Renal pelvis (tissue), 4 donors: ENCODE results near the gene POC1B. TPM values are rescaled to one million over a fixed set of nuclear protein-coding genes. Genes with fewer than 3 reads are reported as not detected.
A peak's percentile ranks its signal among the peaks of the same experiment; 100 is the strongest.

Experiments
- DNase-seq: peaks from one replicate; pipeline ENCODE4 v3.0.0-alpha.2; 2013
- polyA plus RNA-seq, 3 donors: library from polyadenylated mRNA; unstranded; fragments of 120-200 nt; gene quantifications; one replicate each; pipeline ENCODE4 v1.2.1, GENCODE V29; 2013; ENCODE audit not compliant: insufficient read length in 3 of 3

Gene POC1B
- polyA plus RNA-seq, 3 donors, result 18.9 to 23.1 (median 21.1) TPM

DNA sequence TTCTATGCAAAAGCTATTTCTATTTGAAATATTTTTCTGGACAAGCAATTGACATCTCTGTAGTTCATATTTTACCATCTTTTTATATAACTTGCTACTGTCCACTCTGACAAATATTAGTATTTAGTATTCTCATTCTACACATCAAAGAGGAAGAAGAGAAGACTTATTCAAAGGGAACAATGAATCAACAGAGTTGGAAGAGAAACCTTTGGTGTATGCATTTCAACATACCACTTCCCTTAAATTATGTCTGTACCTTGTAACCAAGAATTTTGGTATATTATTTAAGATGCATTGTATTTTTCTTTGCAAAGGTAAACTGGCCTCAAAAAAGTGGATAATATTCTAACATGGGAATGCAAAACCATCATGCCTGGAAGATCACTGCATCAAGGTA is 101.5 kb downstream of the POC1B start:
- DNase-seq, result no peak

DNA sequence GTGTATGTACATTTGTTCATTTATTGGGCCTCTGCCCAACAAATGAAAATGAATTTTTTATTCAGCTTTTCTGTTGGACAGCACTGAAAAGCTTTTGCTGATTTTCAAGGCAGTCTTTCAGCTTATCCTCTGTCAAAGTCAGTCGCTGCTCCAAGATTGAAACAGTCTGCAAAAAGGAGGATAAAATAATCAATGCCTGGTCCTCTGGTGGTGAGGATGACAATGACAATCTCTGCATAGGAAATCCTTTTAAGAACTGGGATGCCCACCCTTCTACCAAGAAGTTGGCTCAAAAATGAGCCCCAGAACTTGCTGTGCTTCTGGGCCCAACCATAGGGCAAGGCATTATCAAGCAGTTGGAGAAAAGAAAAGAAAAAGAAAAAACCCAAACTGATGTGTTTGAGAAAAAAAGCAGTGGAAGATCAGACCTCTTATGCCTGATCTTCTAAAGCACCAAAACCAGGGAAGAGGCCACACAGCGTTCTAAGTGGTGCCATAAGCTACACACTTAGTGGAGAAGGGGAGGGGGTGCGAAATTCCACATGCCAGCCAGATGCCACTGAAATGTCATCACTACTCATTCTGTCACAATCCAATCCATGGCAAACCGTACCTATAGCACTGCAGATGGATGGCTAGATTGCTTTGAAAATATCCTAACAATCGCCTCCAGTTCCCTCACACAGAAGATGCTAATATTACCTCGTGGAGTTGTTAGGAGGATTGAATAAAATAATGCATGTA is 104.6 kb downstream of the POC1B start:
- no peak for DNase-seq

DNA sequence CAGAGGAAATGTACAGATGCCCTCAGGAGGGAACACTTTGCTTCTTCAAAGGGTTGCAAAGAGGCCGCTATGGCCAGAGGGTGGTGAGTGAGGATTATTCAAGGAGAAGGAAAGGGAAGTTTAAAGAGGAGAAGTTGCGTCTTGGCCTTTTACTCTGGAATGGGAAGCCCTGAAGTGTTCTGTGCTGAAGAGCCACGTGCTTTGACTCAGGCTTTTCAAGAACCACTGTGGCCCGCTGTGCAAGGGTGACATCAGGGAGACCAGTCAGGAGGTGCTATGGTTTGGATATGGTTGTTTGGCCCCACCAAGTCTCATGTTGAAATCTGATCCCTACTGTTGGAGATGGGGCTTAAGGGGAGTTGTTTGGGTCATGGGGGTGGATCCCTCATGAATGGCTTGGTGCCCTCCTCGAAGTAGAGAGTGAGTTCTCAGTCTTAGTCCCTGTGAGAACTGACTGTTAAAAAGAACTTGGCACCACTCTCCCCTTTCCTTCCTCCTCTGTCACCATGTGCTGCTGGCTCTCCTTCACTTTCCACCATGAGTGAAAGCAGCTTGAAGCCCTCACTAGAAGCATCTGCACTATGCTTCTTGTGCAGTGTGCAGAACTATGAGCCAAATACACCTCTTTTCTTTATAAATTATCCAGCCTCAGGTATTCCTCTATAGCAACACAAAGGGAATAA is 107.5 kb downstream of the POC1B start:
- DNase-seq, result no peak

DNA sequence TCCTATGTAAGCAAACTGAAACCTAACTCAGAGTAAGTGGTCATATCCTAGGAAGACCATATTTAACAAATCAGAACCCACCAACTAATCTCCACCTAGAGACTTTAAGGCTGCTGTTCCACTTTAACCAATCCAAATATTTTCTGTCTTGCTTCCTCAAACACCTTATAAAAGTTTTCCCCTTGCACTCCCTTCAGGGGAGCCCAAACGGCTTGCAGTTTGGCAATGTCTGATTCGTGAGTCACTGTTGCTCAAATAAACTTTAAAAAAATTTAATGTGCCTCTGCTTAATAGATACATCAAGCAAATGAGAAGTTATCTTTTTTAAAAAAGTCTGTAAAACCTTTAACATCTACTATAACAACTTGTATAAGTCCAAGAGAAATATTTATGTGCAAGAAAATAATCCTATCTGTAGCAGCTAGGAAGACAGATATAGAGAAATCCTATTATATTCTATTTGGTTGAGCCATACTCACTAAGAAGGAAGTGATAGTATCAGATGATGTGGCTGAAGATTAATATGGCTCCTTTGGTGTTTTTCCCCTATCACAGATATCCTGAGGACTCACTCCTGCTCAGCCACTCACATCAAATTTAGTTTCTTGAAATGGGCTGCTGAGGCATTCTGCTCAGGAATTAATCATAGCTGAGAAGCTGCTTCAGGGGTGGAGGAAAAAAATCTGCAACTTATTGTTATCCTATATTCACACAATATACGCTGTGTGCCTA is 108.4 kb downstream of the POC1B start:
- no peak for DNase-seq

DNA sequence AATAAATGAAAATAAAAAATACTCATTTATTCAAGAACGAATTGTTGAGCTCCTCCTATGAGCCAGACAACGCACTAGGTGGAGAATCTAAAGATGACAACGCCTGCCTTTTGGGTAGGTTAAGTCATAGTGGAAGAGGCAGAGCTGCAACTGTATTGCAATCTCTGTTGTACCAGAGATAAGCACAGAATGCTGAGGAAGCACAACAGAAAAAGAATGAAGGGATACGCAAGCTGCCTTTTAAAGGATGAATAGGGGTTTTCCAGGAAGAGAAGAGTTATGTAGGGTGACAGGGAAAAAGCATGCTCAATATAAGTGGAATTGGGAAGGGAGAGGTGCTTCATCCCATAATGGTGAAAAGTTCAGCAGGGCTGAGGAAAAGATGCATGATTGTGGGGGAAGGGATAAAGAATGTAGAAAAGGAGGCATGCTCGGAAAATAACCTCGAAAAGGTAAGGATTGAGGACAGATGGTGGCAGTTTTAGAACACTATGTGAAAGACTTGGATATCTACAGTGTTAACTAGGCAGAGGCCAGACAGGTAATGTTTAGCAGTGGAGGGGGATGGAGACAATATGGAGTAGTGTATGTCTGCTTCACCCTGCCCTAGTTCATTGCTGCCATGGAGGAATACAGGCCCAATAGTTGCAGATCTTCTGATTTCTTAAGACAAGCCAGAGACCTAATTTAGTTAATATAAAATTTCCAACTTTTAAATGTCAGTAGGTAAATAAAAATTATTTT is 109.6 kb downstream of the POC1B start:
- DNase-seq, result no peak

DNA sequence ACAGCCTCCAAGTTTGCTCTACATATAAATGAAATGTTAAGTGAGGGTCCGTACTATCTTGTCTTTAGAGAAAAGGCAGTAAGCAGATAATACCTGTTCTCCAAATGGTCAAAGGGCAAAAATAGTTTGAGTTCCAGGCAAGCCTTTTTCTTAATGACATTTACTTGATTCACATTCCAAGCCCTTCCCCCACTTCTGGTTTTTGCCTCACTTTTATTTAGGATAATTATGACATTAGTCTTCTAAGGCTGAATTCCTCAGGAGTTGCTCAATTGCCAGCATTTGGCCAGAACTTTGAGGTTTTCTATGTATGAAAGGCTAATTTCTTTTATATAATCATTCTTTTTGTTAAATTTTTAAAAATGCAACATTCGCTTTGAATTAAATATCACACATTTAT is 111.0 kb downstream of the POC1B start:
- no peak for DNase-seq

DNA sequence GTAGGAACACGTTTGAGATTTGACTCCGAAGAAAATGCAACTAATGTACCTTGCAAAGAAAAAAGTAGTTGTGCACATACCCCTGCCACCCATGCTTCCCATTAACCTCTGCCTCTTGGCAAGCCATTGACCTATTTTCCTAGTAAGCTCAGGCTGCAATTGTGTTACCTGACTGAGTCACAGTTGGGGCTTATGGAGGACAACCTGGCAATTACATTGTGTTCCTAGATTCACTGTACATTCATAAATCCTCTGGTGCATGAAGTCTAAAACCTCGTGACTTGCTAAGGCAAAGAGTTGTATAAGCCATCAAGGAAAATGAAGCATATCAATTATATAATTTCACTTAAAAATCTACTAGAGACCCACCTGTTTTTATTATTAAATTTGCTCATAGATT is 111.5 kb downstream of the POC1B start:
- peak; percentile 4 for DNase-seq

DNA sequence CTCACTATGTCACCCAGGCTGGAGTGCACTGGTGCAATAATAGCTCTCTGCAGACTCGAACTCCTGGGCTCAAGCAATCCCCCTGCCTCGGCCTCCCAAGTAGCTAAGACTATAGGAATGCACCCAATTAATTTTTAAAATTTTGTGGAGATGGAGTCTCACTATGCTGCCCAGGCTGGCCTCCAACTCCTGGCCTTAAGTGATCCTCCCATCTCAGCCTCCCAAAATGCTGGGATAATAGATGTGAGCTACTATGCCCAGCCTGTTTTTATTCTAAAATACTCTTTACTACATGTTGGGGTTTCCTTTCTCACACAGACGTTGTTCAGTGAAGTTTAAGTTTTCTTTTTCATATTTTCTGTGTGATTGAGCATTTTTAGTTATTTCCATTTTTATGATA is 112.6 kb downstream of the POC1B start:
- no peak for DNase-seq

DNA sequence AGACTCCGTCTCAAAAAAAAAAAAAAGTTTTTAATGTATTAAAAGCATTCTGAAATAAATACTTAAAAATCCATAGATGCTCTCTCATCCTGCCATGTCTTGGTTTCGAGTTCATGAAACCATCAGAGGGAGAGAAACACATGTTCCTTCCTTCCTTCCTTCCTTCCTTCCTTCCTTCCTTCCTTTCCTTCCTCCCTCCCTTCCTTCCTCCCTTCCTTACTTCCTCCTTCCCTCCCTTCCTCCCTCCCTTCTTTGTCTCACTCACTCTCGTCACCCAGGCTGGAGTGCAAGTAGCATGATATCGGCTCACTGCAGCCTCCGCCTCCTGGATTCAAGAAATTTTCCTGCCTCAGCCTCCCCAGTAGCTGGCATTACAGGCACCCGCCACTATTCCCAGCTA is 113.2 kb downstream of the POC1B start:
- no peak for DNase-seq

DNA sequence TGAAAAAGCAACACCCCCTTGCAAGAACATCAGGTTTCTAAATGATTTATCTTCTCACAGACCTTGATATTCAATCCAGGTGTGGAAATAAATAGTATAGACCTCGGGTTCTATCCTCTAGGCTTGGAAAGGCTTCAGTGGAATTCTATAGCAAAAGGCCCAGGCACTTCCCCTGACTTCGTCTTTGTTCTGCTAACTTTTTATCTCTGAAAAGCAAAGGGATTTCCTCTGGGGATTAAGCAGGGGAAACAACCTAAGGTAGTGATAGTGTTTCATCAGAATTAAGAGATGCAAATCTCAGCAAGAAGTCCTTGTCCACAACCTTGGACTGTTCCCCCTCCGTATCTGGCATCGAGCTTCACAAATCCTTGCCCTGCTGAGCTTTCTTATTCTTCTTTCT is 114.0 kb downstream of the POC1B start:
- DNase-seq, result no peak

DNA sequence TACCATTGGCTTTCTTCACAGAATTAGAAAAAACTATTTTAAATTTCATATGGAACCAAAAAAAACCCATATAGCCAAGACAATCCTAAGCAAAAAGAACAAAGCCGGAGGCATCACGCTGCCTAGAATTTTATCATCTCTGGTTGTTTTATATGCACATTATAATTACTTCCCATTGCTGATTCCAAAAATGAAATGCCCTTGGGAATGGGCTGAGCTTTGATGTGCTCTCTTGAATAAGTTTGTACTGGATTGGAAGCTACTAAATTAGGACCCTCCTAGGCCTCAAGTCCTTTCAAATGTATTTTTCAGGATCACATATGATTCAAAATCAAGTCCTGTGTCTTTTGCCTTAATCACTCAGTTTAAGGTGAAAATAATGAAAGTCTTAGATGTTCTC is 114.6 kb downstream of the POC1B start:
- DNase-seq, result no peak

DNA sequence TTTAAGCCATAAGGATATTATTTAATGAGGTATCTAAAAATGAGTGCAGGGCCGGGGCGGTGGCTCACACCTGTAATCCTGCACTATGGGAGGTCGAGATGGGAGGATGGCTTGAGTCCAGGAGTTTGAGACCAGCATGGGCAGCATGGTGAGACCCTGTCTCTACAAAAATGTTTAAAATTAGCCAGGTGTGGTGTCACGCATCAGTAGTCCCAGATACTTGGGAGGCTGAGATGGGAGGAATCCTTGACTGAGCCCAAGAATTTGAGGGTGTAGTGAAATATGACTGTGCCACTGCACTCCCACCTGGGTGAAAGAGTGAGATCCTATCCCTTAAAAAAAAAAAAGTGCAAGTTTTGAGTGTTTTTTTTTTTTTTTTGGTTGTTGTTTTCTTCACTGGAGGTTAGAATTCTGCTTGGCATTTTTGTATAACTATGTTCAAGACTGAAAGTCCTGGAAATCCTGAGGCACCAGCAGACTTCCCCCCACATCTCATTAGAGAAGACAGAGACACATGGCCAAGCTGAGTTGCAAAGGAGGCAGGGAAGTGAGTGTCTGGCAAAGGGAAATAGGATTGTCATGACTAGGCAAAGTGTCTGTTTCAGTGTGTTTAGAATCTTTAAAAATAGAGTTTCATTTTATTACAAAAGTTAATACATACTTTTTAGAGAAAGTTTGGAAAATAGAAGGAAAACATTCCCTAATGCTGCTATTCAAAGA is 120.1 kb downstream of the POC1B start:
- no peak for DNase-seq

DNA sequence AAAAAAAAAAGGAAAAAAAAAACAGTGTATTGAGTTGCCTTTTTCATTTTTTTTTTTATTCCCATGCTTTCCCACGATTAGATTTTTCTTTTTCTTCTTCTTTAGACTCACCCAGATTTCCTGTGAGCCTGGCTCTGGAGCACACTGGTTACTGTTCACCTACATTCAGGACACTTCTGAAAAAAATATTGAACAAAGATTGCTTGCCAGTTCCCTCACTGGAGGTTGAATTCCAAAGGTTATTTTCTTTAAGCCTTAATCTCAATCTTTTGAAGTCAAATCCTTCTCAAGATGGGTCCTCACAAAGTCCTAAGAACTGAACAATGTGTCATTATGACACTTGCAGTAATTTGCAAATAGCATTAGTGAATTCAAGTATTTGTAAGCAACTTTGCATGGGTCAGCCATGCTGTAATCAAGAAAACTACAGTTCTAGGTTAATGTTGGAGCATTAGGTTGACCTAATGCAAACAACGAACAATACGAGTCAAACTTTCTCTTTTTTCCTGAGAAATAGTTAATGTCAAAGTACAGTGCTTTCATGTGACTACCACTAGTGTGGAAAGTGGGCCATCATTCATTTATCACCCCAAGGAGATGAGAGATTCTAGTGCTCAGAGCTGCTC is 124.3 kb downstream of the POC1B start:
- DNase-seq, result no peak

DNA sequence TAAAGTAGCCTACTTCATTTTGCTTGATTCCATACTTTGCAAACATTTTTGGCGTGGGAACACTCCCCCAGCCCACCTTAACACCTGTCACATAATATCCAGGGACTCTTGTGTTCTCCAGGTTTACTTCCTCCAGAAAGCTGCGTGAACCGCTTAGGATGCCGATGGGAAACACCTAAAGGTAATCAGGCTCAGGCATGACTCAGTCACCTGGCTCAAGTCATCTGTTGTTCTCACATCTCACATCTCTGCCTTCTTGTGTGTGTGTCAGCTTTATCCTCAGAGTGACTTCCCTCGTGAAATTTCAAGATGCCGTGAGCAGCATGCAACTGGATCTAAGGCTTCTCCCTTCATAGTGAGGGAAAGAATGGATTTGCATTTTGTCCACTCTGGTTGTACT is 125.4 kb downstream of the POC1B start:
- no peak for DNase-seq

DNA sequence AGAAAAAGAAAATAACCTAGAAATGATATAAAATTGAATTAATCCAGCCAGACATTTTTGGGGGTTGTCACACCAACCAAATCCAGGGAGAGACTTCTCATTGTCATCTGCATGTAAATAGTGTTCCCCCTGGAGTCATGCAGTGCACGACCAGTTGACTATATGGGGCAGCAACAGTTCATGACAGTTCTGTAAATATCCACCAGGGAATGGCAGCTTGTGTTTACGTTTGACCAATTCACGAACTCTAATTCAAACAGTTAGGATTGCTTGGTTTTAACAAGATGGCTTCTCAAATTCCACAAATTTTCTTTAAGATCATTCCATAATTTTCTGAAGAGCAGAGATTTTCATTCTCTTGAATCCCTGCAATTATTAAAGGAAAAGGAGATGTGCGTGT is 130.1 kb downstream of the POC1B start:
- DNase-seq, result no peak

DNA sequence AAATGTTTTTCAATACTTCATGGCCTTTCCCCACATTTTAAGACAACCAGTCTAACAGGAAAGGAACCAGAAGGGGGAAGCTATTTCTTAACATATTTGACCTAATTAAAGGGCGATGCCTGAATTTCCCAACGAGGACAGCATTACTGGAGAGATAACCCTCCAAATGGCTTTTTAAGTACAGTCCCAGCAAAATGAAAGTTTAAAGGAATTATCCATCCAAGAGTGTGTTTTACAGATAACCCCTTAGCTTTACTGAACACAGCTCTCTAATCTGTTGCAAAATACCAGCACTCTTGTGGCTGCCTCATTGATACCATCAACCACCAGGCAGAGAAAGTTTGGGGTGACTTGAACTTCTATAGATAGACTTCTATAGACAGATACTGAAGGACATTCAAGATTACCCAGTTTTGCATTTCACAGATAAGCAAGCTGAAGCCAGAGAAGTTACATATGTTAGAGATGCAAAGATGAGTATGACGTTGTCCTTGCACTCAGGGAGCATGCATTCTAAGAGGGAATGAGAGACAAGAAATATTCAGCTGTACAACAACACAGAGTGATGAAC is 132.2 kb downstream of the POC1B start:
- DNase-seq, result no peak

DNA sequence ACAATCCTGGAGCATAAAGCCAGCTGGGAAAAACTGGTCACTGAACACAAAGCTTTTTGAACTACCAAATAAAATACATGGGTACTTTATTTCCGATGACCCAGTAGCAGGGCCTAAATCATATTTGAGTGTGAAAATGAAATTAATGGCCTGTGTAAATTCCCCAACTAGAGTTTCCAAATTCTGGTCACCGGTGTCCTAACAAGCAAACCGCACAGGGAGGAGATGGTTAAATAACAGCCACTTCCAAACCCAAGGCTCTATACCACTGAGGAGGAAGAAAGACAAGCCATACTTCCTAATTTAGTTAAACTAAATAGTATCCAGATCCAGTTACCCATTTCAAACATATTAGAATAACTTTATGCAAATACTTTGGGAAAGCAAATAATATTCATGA is 133.5 kb downstream of the POC1B start:
- DNase-seq, result no peak

DNA sequence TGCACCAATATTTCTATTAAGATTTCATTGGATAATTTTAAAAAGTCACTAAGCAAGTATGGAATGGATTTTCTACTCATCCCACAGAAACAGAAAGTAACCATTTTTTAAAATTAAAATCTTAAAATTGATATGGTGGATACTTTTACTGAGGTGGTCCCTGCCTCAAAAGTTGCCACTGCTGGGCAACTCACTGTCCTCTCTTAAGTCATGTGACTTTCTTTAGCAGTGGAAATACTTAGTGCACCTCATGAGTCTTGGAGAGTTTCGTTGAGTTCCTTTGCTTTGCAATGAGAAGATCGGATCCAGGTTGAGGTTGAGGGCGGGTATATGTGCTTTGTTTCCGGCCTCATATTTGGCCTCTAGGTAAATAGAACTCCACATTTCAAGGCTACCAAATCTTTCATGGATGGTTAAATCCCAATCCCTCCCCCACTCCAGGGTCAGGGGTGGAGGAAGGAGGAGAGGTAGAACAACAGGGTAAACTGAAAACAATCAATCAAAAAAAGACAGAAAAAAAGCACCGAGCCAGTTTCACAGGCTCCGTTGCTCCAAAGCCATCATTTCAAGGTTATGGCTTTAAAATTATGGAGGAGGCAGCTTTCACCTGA is 134.0 kb downstream of the POC1B start:
- no peak for DNase-seq

DNA sequence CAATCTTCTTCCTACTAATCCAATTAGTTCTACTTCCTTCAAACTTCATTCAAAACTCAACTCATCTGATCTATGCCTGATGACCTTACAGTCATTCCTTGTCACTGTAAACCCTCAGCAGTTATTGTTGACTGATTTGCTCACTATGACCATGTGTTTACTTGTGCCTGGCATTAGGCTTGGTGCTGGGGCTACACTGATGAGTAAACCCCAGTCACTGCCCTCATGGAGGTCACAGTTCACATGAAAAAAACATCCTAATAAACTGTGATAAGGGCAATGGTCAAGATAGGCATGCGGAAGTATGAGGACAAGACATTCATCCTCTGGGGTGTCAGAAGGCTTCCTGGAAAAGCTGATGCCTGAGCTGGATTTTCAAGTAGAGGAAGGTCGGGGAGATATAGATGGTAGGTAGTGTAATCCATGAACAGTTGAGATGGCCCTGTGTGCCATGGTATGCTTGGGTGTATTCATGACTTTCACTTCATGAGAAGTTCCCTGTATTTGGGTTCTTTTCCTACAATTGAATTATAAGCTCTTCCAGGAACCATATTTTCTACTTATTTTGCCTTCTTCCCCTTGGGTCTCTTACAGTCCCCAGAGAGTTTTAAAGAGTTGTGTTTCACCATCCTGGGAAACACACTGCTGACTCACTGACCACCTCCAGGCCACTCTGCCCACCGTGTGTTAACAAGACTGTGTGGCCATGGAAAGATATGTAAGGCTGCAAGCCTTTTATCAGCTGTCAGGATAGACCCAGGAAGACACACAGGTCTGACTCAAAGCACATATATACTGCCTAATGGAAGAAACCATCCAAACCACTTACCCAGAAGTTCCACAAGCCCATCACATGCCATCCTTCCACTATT is 134.8 kb downstream of the POC1B start:
- no peak for DNase-seq
